ENCODE results near the gene PPIE.

- TF ChIP-seq CTCF (conservative IDR thresholded peaks at IDR 0.05) = no peak
- no peak for TF ChIP-seq ZFX (IDR thresholded peaks at IDR 0.05)
Measured at GRCh38 chr1:39789571-39790110, 51.0 kb downstream of the PPIE start.

All from C4-2B (cell line).